Bronchial epithelial cell (primary cell): Measurements from ENCODE around the gene CDC25C. TPM values are rescaled to one million over a fixed set of nuclear protein-coding genes. Genes with fewer than 3 reads are reported as not detected.

Experiments
- DNase-seq: peaks from one replicate; pipeline ENCODE4 v3.0.0-alpha.2; 2010; ENCODE audit warnings: low read depth
- FAIRE-seq: peaks from 2 replicates; lab custom pipeline; 2011; peaks lifted over from hg19 to GRCh38; lab: Jason Lieb, UNC
- H3K27me3 ChIP-seq: 2 replicates; pipeline ENCODE4 v1.5.1; 2011; ENCODE audit warnings: low read length; ENCODE audit not compliant: control insufficient read depth, insufficient read depth
- H3K36me3 ChIP-seq: 2 replicates; pipeline ENCODE4 v1.5.1; 2011; ENCODE audit warnings: low read length; ENCODE audit not compliant: control insufficient read depth, insufficient read depth
- H3K4me3 ChIP-seq: 2 replicates; pipeline ENCODE4 v1.5.1; 2011; ENCODE audit warnings: mild to moderate bottlenecking, low read depth, low read length, control low read depth
- CTCF ChIP-seq: IDR thresholded peaks from 2 replicates; pipeline ENCODE4 v1.5.1; 2011; ENCODE audit warnings: mild to moderate bottlenecking, moderate library complexity, low read length, control low read depth, inconsistent platforms; ENCODE audit not compliant: insufficient read depth, severe bottlenecking
- total RNA-seq: library from RNA; depleted of rRNA; stranded (reverse); fragments of >200 nt; gene quantifications from 2 replicates; pipeline ENCODE4 v1.2.1, GENCODE V29; 2014

Gene CDC25C
- total RNA-seq, 1 donor from 2014 or later, result 0.26 TPM

GRCh38 chr5:138273834-138274188 is 57.8 kb downstream of the CDC25C start:
- peaks cover 2% of the 10 kb centered on the region for H3K27me3 ChIP-seq
- peak overlapping the region; percentile 20 for H3K4me3 ChIP-seq
- TF ChIP-seq CTCF, result no peak
- H3K36me3 ChIP-seq, result no peaks in the 10 kb centered on the region
- FAIRE-seq (no peak), DNase-seq (no peak)

- DNase-seq (no peak), FAIRE-seq (no peak)
- Histone ChIP-seq H3K4me3 (no peak overlapping the region), H3K36me3 (no peaks in the 10 kb centered on the region), H3K27me3 (peaks cover 2% of the 10 kb centered on the region)
- no peak for TF ChIP-seq CTCF
Measured at GRCh38 chr5:138272681-138273080, 58.9 kb downstream of the CDC25C start.

- FAIRE-seq, result no peak
- no peak for DNase-seq
- Histone ChIP-seq H3K4me3 (no peak overlapping the region), H3K36me3 (no peaks in the 10 kb centered on the region), H3K27me3 (peaks cover 2% of the 10 kb centered on the region)
- no peak for TF ChIP-seq CTCF
Measured at GRCh38 chr5:138271281-138271680, 60.3 kb downstream of the CDC25C start.

GRCh38 chr5:138264183-138264582 is 67.4 kb downstream of the CDC25C start:
- FAIRE-seq (peak; percentile 7), DNase-seq (no peak)
- H3K4me3 ChIP-seq, result no peak overlapping the region
- no peaks in the 10 kb centered on the region for H3K36me3 ChIP-seq
- TF ChIP-seq CTCF, result no peak
- no peaks in the 10 kb centered on the region for H3K27me3 ChIP-seq

GRCh38 chr5:138263581-138263980 is 68.0 kb downstream of the CDC25C start:
- Histone ChIP-seq H3K36me3 (no peaks in the 10 kb centered on the region), H3K27me3 (no peaks in the 10 kb centered on the region), H3K4me3 (no peak overlapping the region)
- FAIRE-seq (no peak), DNase-seq (no peak)
- TF ChIP-seq CTCF, result no peak

GRCh38 chr5:138258704-138259292 is 72.8 kb downstream of the CDC25C start:
- TF ChIP-seq CTCF, result no peak
- Histone ChIP-seq H3K4me3 (no peak overlapping the region), H3K27me3 (no peaks in the 10 kb centered on the region), H3K36me3 (no peaks in the 10 kb centered on the region)
- DNase-seq (no peak), FAIRE-seq (no peak)
